Renal cortical epithelial cell (primary cell): Measurements from ENCODE around the gene RC3H2. TPM values are rescaled to one million over a fixed set of nuclear protein-coding genes. Genes with fewer than 3 reads are reported as not detected.

Experiments
- DNase-seq: peaks from one replicate; pipeline ENCODE4 v3.0.0-alpha.2; 2011; ENCODE audit warnings: low read depth
- total RNA-seq: library from RNA; depleted of rRNA; stranded (reverse); fragments of >200 nt; gene quantifications from 2 replicates; pipeline ENCODE4 v1.2.3, GENCODE V29; 2014

The RC3H2 gene
- 59.2 and 113 TPM in 2 replicates for total RNA-seq

GRCh38 chr9:122904823-122905710 lies at the start of gene RC3H2:
Gene RC3H2 (minus strand): TSS chr9:122905359. CDS start chr9:122897509, 7,850 bp downstream.
- DNase-seq: peak; percentile 99

DNA sequence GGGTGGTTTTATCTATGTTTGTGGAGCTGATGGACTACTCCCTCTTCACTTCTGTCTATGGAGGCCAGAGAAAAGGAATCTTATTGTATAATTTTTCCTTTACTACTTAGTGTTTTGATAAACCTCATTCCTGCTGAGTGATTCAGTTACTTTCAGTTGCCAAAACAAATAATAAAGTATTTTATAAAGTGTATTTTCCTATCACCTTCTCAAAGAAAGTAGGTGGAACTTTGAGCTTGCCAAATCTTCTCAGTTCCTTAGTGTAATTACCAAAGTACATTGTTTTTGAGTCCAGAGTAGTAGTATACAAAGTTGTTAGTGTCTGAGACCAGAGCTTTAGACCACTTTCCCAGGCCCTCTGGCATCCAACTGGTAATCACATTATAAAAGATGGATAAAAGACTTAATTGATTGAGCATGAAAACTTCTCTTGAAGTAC lies 49.1 kb upstream of the RC3H2 start:
- DNase-seq: peak; percentile 85

DNA sequence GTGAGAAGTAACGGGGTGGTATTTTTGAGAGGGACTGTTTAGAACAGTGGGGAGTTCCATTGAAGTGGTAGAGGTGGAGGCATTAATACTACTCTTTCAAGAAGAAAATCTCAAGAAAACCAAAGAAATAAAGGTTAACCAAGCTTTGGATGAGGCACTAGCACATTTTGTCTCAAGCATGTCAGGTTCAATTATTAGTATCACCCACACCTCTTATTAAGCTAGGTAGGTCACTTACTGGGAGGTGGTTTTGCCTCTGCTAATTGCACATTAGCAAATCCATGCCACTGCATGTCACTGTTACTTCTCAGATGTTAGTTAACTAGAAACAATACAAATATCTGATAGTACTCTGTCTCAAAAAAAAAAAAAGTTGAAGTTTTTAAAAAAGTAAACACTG lies 45.9 kb upstream of the RC3H2 start:
- DNase-seq: no peak

GRCh38 chr9:122950263-122950662 lies 45.1 kb upstream of the RC3H2 start:
- no peak for DNase-seq

- DNase-seq: no peak
Observed at GRCh38 chr9:122949696-122950095, 44.5 kb upstream of the RC3H2 start.

GRCh38 chr9:122948313-122948712 lies 43.2 kb upstream of the RC3H2 start:
- DNase-seq: no peak

- no peak for DNase-seq
Observed at GRCh38 chr9:122946461-122947005, 41.4 kb upstream of the RC3H2 start.

DNA sequence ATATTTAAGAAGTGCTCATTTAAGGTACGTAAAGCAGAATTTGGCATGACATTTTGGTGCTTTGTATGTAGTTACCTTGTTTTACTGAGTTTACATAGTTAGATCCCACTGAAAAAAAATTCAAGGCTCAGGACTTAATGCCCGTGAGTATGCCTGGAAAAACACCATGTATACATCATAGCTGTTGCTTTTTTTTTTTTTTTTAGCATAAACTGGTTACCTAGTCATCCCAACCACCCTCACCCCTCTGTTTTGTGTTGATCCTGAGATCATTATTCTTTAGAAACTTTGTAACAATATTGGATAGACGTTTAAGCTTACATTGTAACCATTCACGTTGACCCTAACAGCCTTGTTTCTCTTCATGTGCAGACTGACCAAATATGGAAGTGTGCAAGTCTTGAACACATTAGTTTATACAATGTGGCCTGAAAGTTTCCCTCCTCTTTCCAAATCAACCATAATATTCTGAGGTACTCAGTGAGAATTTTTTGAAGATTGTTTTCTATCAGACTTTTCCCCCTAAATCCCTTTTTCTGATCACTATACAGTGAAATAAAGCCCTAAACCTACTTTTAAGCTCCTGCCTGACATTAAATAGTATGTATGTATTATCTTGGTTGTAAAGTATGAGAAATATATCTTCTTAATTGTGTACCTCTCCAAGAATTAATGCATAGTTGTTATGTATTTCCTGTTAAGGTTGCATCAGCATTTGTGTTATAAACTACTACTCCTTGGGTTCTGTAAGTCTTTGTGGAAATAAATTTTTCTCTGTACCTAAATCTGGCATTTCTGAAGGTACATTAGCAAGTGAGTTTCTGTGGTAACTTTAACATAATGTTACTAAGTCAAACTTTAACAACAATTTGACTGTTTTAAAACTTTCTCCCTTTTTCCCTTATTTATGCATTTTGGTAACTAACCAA lies 40.1 kb upstream of the RC3H2 start:
- no peak for DNase-seq

DNA sequence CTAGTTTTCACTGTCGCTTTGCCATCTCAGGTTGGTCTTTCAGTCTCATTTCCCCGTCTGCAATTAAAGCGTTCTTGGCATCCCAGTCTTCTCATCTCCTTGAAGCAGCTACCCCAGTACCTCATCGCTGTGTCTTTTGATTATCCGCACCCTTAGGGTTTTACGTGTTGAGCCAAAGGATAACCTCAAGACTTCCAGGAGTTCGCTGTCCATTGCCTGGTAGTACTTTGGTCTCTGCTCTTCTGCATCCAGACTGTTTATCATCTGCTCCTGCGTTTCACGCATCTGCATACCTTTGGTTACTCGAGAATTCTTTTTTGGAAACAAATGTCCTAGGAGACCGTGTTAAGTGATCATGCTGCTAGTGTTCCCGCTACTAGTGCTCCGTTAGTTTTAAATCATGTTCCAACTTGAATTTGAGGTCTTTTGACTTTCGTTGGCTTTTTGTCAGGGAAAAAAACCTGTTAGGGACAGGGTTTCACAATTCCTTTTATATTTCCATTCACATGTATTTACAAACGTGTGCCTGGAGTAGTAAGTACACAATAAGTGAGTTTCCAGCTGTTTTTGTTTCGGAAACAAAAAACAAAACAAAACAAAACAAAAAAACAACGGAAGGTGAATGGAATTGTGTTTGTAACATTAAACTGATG lies 36.5 kb upstream of the RC3H2 start:
- peak; percentile 63 for DNase-seq

- DNase-seq: peak; percentile 96
Observed at GRCh38 chr9:122940749-122941581, 35.8 kb upstream of the RC3H2 start, which contains the start of gene RABGAP1. Gene RABGAP1 (plus strand): TSS chr9:122941020. CDS start chr9:122957060, 16,040 bp downstream.

DNA sequence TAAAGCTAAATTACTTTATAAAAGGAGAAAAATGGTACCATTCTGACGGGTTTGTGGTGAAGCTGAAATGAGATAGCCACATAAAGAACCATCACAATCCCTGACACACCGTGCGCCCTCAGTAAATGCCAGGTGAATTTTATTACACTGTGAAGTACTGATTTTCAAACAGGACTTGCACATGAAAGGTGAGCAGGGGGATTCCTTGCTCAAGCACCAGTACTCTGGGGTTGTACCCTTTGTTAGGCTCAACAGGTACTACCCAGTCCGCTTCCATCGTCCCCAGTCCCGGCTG lies 35.2 kb upstream of the RC3H2 start:
- no peak for DNase-seq

DNA sequence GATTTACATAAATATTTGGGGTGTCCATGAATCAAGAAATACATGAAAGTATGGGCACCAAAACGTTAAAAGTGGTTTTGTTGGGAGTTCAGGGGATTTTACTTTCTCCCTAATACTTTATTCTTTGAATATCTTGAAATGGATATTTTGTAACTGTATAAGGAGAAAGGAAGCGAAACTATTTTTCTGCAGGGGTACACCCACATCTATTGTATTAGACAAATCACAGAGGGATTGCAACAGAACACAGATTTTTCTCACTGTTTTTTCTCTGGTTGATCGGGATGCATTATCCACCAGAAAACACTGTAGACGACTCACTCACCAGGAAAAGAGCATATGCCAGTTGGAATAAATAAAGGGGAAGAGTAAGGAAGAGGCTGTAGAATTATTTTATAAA lies 34.4 kb upstream of the RC3H2 start:
- no peak for DNase-seq

GRCh38 chr9:122936883-122937282 lies 31.7 kb upstream of the RC3H2 start:
- no peak for DNase-seq

- DNase-seq: no peak
Observed at GRCh38 chr9:122936464-122936863, 31.3 kb upstream of the RC3H2 start.

DNA sequence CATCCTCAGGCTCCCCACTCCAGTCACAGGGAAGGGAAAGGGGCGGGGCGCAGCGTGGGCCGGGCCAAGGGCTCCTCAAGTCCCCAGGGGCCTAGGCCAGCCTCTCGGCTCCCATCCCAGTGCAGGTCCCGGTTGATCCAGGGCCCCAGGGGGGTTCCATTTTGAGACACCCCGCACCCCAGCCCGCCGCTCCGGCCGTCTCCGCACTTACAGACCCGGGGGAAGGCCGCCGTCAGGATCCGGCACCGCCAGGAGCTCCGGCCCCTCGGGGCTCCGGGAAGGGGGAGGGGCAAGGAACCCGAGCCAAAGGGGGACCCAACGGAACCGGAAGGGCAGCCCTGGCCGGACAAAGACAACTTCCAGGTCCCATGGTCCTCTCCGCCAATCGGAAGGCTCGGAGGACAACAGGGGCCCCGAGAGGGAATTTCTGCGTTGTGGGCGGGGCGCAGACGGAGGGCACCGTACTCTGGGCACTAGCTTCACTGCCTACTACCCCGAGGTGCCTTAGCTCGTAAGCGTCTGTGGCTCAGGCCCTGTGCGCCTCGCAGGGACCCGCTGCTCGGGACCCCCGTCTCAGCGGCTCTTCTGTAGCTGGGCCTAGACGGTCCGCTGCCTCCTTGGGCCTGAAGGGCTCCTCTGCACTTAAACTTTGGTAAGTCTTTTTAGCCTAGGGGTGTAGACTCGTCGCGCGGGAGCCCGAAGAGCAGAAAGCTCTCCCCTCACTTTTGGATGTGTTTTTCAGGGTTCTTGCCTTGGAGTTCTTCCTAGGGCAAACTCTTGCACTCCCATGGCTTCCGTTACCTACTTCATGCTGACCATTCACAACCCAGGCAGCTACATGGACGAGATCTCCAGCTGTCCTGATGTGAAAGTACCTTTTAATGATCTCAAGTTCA lies 26.3 kb upstream of the RC3H2 start, which contains the start of gene ZBTB26:
TSS of gene ZBTB26 (minus strand) at position 287 of the 896 bp plus-strand sequence. CDS start 11,578 bp downstream, outside the sequence.
- DNase-seq: peak; percentile 87

- no peak for DNase-seq
Observed at GRCh38 chr9:122930541-122931225, 25.5 kb upstream of the RC3H2 start.

GRCh38 chr9:122929796-122930354 lies 24.7 kb upstream of the RC3H2 start:
- DNase-seq: no peak

DNA sequence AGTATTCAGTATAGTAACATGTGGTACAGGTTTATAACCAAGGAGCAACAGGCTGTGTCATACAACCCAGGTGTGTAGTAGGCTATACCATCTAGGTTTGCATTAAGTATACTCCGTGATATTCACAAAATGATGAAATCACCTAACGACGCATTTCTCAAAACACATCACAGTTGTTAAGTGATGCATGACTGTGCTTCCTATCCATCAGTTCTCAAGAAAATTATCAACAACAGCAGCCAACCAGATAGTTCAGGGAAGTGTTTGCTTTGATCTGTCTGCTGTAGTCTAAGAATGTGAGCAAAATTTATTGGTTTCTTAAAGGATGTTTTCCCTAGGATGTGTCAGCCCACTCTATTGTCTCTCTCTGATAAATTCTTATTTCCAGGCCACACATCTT lies 18.8 kb upstream of the RC3H2 start:
- peak; percentile 34 for DNase-seq

- DNase-seq: no peak
Observed at GRCh38 chr9:122922713-122923112, 17.6 kb upstream of the RC3H2 start.
